ENCODE results near the gene ZNF576.
"Not testable (repeated sequence)": the region's sequence is repeated elsewhere in the genome, so short reads cannot be mapped to it uniquely, and the experiment has no call there.

- not testable (repeated sequence) for TF ChIP-seq CSRNP3 (CRISPR knock-in tag; IDR thresholded peaks at IDR 0.05); ZNF70 (CRISPR knock-in tag; IDR thresholded peaks at IDR 0.05); OSR1 (CRISPR knock-in tag; IDR thresholded peaks at IDR 0.05); ZFP3 (CRISPR knock-in tag; IDR thresholded peaks at IDR 0.05); RARB (CRISPR knock-in tag; IDR thresholded peaks at IDR 0.05); ZFP30 (CRISPR knock-in tag; IDR thresholded peaks at IDR 0.05); BACH2 (CRISPR knock-in tag; IDR thresholded peaks at IDR 0.05; ENCODE audit: borderline replicate concordance)
- TF ChIP-seq, protein P1, sequence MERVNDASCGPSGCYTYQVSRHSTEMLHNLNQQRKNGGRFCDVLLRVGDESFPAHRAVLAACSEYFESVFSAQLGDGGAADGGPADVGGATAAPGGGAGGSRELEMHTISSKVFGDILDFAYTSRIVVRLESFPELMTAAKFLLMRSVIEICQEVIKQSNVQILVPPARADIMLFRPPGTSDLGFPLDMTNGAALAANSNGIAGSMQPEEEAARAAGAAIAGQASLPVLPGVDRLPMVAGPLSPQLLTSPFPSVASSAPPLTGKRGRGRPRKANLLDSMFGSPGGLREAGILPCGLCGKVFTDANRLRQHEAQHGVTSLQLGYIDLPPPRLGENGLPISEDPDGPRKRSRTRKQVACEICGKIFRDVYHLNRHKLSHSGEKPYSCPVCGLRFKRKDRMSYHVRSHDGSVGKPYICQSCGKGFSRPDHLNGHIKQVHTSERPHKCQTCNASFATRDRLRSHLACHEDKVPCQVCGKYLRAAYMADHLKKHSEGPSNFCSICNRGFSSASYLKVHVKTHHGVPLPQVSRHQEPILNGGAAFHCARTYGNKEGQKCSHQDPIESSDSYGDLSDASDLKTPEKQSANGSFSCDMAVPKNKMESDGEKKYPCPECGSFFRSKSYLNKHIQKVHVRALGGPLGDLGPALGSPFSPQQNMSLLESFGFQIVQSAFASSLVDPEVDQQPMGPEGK (CRISPR knock-in tag; IDR thresholded peaks at IDR 0.05; ENCODE audit: borderline replicate concordance), result not testable (repeated sequence)
- TF ChIP-seq, protein P2, sequence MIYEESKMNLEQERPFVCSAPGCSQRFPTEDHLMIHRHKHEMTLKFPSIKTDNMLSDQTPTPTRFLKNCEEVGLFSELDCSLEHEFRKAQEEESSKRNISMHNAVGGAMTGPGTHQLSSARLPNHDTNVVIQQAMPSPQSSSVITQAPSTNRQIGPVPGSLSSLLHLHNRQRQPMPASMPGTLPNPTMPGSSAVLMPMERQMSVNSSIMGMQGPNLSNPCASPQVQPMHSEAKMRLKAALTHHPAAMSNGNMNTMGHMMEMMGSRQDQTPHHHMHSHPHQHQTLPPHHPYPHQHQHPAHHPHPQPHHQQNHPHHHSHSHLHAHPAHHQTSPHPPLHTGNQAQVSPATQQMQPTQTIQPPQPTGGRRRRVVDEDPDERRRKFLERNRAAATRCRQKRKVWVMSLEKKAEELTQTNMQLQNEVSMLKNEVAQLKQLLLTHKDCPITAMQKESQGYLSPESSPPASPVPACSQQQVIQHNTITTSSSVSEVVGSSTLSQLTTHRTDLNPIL (CRISPR knock-in tag; IDR thresholded peaks at IDR 0.05; ENCODE audit: low read depth), result not testable (repeated sequence)
Observed at GRCh38 chr19:43587029-43587428, 9.4 kb upstream of the ZNF576 start.
